ENCODE data around the gene TTC16. TPM values are rescaled to one million over a fixed set of nuclear protein-coding genes. Genes with fewer than 3 reads are reported as not detected.
A peak's percentile ranks its signal among the peaks of the same experiment; 100 is the strongest.

The TTC16 gene
- total and polyA plus RNA-seq, 2 experiments from 2014 or later, result not detected

GRCh38 chr9:127684576-127684975 is 31.3 kb upstream of the TTC16 start:
- Histone ChIP-seq H3K79me2 (no peaks in the 10 kb centered on the region), H3K9me3 (ENCODE audit: low read depth) (no peaks in the 10 kb centered on the region), H3K36me3 (replicated peaks; ENCODE audit: insufficient read depth, low read depth) (no peaks in the 10 kb centered on the region), H3K4me3 (no peak overlapping the region), H2AFZ (no peak overlapping the region), H3K4me1 (ENCODE audit: insufficient read depth) (no peaks in the 10 kb centered on the region), H3K9me2 (replicated peaks; ENCODE audit: insufficient read depth) (no peaks in the 10 kb centered on the region), H3K4me2 (no peak overlapping the region), H3K27me3 (no peaks in the 10 kb centered on the region), H4K20me1 (ENCODE audit: insufficient read depth, poor library complexity, severe bottlenecking) (no peaks in the 10 kb centered on the region), H3K27ac (no peak overlapping the region)
- no peak for TF ChIP-seq EZH2phosphoT487 (IDR thresholded peaks at IDR 0.05; ENCODE audit: low read depth, severe bottlenecking, unreplicated experiment)
- TF ChIP-seq EZH2 (IDR thresholded peaks at IDR 0.05; ENCODE audit: borderline replicate concordance), result no peak
- no peak for TF ChIP-seq CTCF (IDR thresholded peaks at IDR 0.05; ENCODE audit: poor library complexity)
- DNase-seq (ENCODE audit: low spot score), result no peak
- 85% methylated on average over 4 of the region's 4 CpGs for WGBS (ENCODE audit: low lambda C conversion rate, missing lambda C conversion rate)

GRCh38 chr9:127686461-127687393 is 29.2 kb upstream of the TTC16 start:
- Histone ChIP-seq H3K9me2 (replicated peaks; ENCODE audit: insufficient read depth) (no peaks in the 10 kb centered on the region), H3K27ac (peak overlapping the region; percentile 3), H3K27me3 (no peaks in the 10 kb centered on the region), H2AFZ (no peak overlapping the region), H3K4me3 (no peak overlapping the region), H3K9me3 (ENCODE audit: low read depth) (no peaks in the 10 kb centered on the region), H3K79me2 (no peaks in the 10 kb centered on the region), H3K4me1 (ENCODE audit: insufficient read depth) (no peaks in the 10 kb centered on the region), H3K4me2 (no peak overlapping the region), H3K36me3 (replicated peaks; ENCODE audit: insufficient read depth, low read depth) (no peaks in the 10 kb centered on the region), H4K20me1 (ENCODE audit: insufficient read depth, poor library complexity, severe bottlenecking) (no peaks in the 10 kb centered on the region)
- no peak for DNase-seq (ENCODE audit: low spot score)
- WGBS (ENCODE audit: low lambda C conversion rate, missing lambda C conversion rate), result 52% methylated on average over 6 of the region's 6 CpGs
- no peak for TF ChIP-seq EZH2phosphoT487 (IDR thresholded peaks at IDR 0.05; ENCODE audit: low read depth, severe bottlenecking, unreplicated experiment)
- TF ChIP-seq CTCF (IDR thresholded peaks at IDR 0.05; ENCODE audit: poor library complexity), result no peak
- TF ChIP-seq EZH2 (IDR thresholded peaks at IDR 0.05; ENCODE audit: borderline replicate concordance), result no peak

- H3K4me2 ChIP-seq, result no peak overlapping the region
- H3K9me3 ChIP-seq (ENCODE audit: low read depth), result no peaks in the 10 kb centered on the region
- no peak for DNase-seq (ENCODE audit: low spot score)
- H3K27ac ChIP-seq, result no peak overlapping the region
- H3K27me3 ChIP-seq, result no peaks in the 10 kb centered on the region
- H3K4me1 ChIP-seq (ENCODE audit: insufficient read depth), result no peaks in the 10 kb centered on the region
- no peak for TF ChIP-seq CTCF (IDR thresholded peaks at IDR 0.05; ENCODE audit: poor library complexity)
- no peak for TF ChIP-seq EZH2 (IDR thresholded peaks at IDR 0.05; ENCODE audit: borderline replicate concordance)
- no peak for TF ChIP-seq EZH2phosphoT487 (IDR thresholded peaks at IDR 0.05; ENCODE audit: low read depth, severe bottlenecking, unreplicated experiment)
- H2AFZ ChIP-seq, result no peak overlapping the region
- no peaks in the 10 kb centered on the region for H3K79me2 ChIP-seq
- no peak overlapping the region for H3K4me3 ChIP-seq
- no peaks in the 10 kb centered on the region for H3K36me3 ChIP-seq (replicated peaks; ENCODE audit: insufficient read depth, low read depth)
- H3K9me2 ChIP-seq (replicated peaks; ENCODE audit: insufficient read depth), result no peaks in the 10 kb centered on the region
- 92% methylated on average over 13 of the region's 13 CpGs for WGBS (ENCODE audit: low lambda C conversion rate, missing lambda C conversion rate)
- H4K20me1 ChIP-seq (ENCODE audit: insufficient read depth, poor library complexity, severe bottlenecking), result no peaks in the 10 kb centered on the region
Observed at GRCh38 chr9:127689329-127690000, 26.4 kb upstream of the TTC16 start.

Measured in hepatocyte (in vitro differentiated cells).